Urothelium cell line (cell line): ENCODE results near the gene RSBN1L.

ENCODE experiments used
- DNase-seq: peaks from one replicate; pipeline ENCODE4 v3.0.0; 2011; ENCODE audit warnings: low spot score, mixed read lengths
- FAIRE-seq: peaks from 2 replicates; lab custom pipeline; 2011; peaks lifted over from hg19 to GRCh38; lab: Jason Lieb, UNC

The RSBN1L gene

GRCh38 chr7:77727936-77728701 lies 31.9 kb downstream of the RSBN1L start:
- FAIRE-seq, result no peak

DNA sequence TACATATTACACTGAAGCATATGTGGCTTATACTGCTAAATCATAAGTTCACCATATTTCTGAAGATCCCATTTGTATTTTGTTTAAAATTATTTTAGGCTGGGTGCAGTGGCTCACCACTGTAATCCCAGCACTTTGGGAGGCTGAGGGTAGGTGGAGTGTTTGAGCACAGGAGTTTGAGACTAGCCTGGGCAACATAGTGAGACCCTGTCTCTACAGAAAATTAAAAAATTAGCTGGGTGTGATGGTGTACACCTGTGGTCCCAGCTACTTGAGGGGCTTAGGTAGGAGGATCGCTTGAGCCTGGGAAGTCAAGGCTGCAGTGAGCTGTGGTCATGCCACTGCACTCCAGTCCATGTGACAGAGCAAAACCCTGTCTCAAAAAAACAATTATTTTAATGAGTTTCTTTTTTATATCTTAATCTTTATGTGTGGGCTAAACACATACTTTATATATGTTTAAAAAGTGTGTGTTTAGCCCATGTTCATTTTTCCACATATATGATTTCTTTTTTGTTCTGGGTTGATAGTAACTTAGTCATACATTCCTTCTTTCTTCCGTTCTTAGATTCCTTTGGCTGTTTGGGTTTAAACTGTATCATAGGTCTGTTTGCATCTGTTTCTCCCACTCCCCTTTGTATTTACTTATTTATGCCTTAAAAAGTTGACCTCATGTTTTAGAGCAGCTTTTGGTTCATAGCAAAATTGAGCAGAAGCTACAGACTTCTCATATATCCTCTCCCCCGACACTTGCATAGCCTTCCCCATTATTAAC lies 33.5 kb downstream of the RSBN1L start:
- DNase-seq, result no peak
- no peak for FAIRE-seq

More at GRCh38 chr7:77727936-77728701, 31.9 kb downstream of the RSBN1L start:
- no peak for DNase-seq

GRCh38 chr7:77731716-77732115 lies 35.5 kb downstream of the RSBN1L start:
- DNase-seq, result no peak
- no peak for FAIRE-seq

- DNase-seq (no peak), FAIRE-seq (no peak)
Measured at GRCh38 chr7:77734659-77735421, 38.6 kb downstream of the RSBN1L start.

DNA sequence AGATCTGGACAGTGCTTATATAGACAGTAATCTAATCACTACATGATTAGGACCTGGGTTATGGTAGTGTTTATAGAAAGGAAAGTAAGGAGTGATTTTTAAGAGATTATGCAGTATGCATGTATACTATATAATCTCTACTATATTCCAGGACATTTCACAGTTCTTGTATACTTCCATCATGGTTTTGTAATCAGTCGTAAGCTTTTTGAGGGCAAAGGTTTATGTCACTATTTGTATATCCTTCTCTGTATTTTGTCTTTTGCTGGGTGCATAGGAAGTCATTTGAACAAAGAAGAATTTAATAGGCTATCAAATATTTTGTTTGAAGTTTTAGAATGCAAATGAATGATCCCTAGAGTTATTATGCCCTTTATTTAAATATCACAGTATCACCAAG lies 39.2 kb downstream of the RSBN1L start:
- DNase-seq (no peak), FAIRE-seq (no peak)

GRCh38 chr7:77736991-77737390 lies 40.7 kb downstream of the RSBN1L start:
- DNase-seq (no peak), FAIRE-seq (no peak)

- DNase-seq (no peak), FAIRE-seq (no peak)
Measured at GRCh38 chr7:77738382-77738781, 42.1 kb downstream of the RSBN1L start.

GRCh38 chr7:77738871-77739270 lies 42.6 kb downstream of the RSBN1L start:
- no peak for DNase-seq
- no peak for FAIRE-seq

DNA sequence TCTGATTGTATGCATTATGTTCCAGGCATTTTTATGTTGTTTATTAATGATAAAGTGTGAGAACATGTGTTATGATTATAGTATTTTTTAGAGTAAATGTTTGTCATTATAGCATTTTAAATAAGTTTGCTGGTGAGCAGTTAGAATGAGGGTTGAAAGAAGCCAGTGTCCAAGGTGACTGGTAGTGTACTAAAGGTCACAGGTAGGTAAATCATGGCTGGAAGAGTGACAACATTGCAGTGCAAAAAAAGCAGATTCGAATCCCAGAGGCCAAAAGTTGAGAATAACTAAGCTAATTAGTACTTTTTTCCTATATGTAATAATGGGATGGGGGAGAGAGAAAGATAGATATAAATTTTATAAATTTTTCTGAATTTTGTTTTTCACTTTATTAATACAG lies 44.0 kb downstream of the RSBN1L start:
- DNase-seq (no peak), FAIRE-seq (no peak)

DNA sequence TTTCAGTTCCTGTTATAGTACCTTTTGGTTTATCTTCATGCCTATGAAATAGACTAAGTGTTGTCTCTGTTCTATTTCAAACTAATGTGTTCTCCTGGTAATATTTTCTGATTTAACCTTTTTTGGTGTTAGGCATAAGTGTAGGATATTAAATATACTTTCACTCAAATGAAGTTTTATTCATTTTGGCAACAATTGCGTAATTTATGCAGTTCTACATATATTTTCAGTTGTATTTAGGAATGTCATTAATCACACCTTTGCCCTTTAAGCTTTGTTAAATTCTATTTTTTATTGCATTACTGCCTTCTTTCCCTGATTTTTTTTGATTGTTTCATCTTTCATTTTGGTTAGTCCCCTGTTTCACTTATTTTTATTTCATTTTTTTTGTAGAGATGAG lies 47.3 kb downstream of the RSBN1L start:
- FAIRE-seq (no peak), DNase-seq (no peak)

- no peak for FAIRE-seq
Measured at GRCh38 chr7:77745746-77746145, 49.5 kb downstream of the RSBN1L start.

DNA sequence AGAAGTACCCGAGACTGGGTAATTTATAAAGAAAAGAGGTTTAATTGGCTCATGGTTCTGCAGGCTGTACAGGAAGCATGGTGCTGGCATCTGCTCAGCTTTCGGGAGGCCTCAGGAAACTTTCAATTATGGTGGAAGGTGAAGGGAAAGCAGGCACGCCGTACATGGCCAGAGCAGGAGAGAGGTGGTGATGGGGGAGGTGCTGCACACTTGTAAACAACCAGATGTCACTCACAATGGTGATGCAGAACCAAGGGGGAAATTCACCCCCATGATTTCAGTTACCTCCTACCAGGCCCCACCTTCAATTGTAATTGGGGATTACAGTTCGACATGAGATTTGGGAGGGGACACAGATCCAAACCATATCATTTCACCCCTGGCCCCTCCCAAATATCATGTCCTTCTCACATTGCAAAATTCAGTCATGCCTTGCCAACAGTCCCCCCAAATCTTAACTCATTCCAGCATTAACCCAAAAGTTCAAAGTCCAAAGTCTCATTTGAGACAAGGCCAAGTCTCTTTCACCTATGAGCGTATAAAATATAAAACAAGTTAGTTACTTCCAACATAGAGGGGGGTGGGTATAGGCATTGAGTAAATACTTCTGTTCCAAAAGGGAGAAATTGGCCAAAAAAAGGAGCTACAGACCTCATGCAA lies 50.0 kb downstream of the RSBN1L start:
- no peak for FAIRE-seq
- no peak for DNase-seq

More at GRCh38 chr7:77745746-77746145, 49.5 kb downstream of the RSBN1L start:
- DNase-seq, result no peak

- FAIRE-seq (no peak), DNase-seq (no peak)
Measured at GRCh38 chr7:77746824-77747165, 50.5 kb downstream of the RSBN1L start.

DNA sequence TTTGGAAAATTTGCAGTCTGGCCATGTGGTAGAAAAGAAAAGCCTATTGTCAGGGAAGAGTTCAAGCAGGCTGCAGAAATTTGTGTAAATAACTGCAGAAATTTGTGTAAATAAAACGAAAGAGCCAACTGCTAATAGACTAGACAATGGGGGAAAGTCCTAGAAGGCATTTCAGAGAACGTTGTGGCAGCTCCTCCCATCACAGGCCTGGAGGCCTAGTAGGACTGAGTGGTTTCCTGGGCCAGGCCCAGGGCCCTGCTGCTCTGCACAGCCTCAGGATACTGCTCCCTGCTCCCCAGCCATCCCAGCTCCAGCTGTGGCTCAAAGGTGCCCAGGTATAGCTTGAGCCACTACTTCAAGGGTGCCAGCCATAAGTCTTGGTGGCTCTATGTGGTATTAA lies 50.9 kb downstream of the RSBN1L start:
- FAIRE-seq (no peak), DNase-seq (no peak)

DNA sequence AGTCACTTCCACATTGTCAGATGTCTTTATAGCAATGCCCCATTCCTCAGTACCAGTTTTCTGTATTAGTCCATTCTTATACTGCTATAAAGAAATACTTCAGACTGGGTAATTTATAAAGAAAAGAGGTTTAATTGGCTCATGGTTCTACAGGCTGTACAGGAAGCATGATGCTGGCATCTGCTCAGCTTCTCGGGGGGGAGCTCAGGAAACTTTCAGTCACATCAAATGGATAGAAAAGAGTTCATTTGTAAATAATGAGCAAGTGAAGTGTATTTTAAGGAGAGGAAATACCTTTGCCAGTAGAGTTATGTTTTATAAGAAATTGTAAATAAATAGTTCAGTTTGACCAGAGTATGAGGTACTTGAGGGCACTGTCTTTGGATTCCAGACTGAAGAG lies 51.5 kb downstream of the RSBN1L start:
- DNase-seq (no peak), FAIRE-seq (no peak)

DNA sequence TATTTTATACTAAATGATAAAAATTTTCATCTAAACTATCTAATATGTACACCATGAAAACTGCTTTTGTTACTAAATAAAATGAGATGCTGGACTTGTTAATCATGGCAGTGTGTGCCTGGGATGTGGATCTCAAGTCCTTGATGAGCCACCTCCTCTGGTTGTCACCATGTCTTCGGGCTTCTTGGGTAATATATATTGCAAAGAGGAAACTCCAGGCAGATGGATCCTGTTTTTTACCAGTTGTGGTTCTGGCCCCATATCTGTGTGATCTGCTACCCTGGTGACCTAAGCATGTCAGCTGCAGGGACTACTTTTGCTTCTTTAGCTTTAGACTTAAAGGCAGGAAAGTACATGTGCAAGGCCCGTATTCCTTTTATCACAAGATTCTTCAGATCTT lies 55.8 kb downstream of the RSBN1L start:
- no peak for DNase-seq

GRCh38 chr7:77753173-77753572 lies 56.9 kb downstream of the RSBN1L start:
- FAIRE-seq (peak; percentile 27), DNase-seq (no peak)

More for the DNA sequence above, 55.8 kb downstream of the RSBN1L start:
- no peak for FAIRE-seq

- no peak for FAIRE-seq
- DNase-seq, result no peak
Measured at GRCh38 chr7:77757589-77757988, 61.3 kb downstream of the RSBN1L start.

DNA sequence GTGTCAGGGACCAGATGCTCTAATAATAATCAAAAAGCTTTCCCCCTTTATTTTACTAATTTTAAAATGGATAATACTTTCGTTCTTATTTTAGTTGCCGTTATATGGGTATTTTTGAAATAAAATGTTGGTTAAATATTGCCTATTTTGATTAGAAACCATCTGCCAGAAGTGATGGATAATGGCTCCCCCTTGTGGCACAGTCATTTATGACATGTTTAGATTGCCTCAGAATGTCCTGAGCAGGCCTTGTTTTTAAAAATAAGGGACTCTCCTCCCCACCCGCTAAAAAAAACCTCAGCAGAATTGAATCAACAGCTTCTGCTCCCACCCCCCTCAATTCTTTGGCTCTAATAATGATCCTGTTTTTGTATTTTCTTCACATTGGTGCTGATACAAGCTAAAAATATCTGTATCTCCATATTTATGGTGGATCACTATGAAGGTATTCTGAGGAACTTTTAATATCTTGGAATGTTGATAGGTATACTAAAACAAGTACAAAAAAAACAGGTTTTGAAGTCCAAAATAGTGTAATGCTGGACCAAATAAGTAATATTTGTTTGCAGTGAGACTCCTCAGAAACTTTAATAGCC lies 63.1 kb downstream of the RSBN1L start:
- peak; percentile 48 for DNase-seq
- FAIRE-seq, result no peak

DNA sequence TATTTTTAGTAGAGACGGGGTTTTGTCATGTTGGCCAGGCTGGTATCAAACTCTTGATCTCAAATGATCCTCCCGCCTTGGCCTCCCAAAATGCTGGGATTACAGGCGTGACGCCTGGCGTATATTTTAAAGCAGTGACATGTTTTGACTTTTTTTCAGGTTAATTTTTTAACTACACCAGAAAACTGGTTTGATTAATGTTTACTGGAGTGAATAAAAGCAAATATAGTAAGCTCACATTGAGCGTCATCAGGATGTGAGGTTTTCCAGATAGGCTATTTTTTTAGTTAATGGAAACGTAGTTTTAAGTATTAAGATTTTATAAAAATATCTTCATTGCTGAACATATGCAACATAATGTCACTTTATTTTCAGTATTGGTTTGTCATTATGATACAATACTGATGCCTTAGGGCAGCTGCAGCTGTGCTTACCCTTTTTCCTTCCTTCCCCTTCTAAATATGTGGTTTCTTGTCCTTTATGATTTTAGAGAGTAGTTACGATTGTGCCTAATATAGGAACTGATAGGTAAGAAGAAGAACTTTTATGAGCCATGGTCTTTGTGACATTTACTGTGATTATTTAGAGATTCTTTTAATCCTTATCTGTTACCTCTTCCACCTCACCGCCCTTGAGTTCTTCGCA lies 64.7 kb downstream of the RSBN1L start:
- FAIRE-seq (no peak), DNase-seq (no peak)
